ENCODE measurements around the gene PACRG. TPM values are rescaled to one million over a fixed set of nuclear protein-coding genes. Genes with fewer than 3 reads are reported as not detected.

Gene PACRG
- total RNA-seq, 1 experiment from 2014 or later: 0.26 TPM

- Histone ChIP-seq H4K91ac (ENCODE audit: insufficient read length, low read depth, low read length) (no peak overlapping the region), H3K4me1 (ENCODE audit: insufficient read depth, low read length) (no peaks in the 10 kb centered on the region; the same call in 1 of the 2 replicates), H3K23ac (ENCODE audit: insufficient read length, low read depth, low read length) (no peak overlapping the region), H3K18ac (ENCODE audit: insufficient read length, low read depth, low read length) (no peak overlapping the region), H4K20me1 (ENCODE audit: control insufficient read depth, insufficient read depth, insufficient read length) (no peaks in the 10 kb centered on the region), H3K79me1 (ENCODE audit: insufficient read depth, low read depth, low read length, poor library complexity, severe bottlenecking) (no peaks in the 10 kb centered on the region), H2BK120ac (ENCODE audit: low read depth, low read length, poor library complexity, severe bottlenecking) (no peak overlapping the region), H2AK5ac (ENCODE audit: insufficient read length, low read length) (no peak overlapping the region), H2BK12ac (ENCODE audit: insufficient read length, low read depth, low read length) (no peak overlapping the region), H2BK20ac (ENCODE audit: low read depth, low read length, poor library complexity, severe bottlenecking) (no peak overlapping the region), H3K4ac (ENCODE audit: low read depth, low read length) (no peak overlapping the region), H3K4me2 (ENCODE audit: insufficient read depth, insufficient read length, low read length) (no peak overlapping the region), H3T11ph (ENCODE audit: low read length) (no peak overlapping the region), H3K27me3 (ENCODE audit: insufficient read depth, low read length) (no peaks in the 10 kb centered on the region), H3K56ac (ENCODE audit: insufficient read length, low read depth, low read length) (no peak overlapping the region), H2BK15ac (ENCODE audit: low read depth, low read length) (no peak overlapping the region), H2BK5ac (ENCODE audit: insufficient read length, low read length) (no peak overlapping the region), H3K9ac (ENCODE audit: extremely low read depth, insufficient read length, low read length) (no peak overlapping the region), H3K23me2 (ENCODE audit: insufficient read length, low read depth, low read length, poor library complexity, severe bottlenecking) (no peaks in the 10 kb centered on the region), H3K27ac (ENCODE audit: insufficient read length, low read depth, low read length) (no peak overlapping the region), H3K14ac (ENCODE audit: insufficient read depth, low read length) (no peak overlapping the region), H4K5ac (ENCODE audit: insufficient read length, low read depth, low read length) (no peak overlapping the region), H3K9me3 (ENCODE audit: control insufficient read depth, low read depth, low read length) (no peaks in the 10 kb centered on the region), H2AFZ (ENCODE audit: low read length) (no peak overlapping the region), H3K79me2 (ENCODE audit: insufficient read depth, low read length) (no peaks in the 10 kb centered on the region), H4K8ac (replicated peaks; ENCODE audit: insufficient read length, low read depth, low read length) (no peak overlapping the region)
- no CpG with 5 or more reads among the region's 5 CpGs for WGBS (ENCODE audit: extremely low coverage, insufficient read length, low lambda C conversion rate)
- Mint-ChIP-seq H3K36me3 (ENCODE audit: insufficient read depth in 1 of 3, low read depth in 3 of 3) (0 out of 7 replicates have a peak, but pooled peaks cover 0 to 2% (median 0%) of the 10 kb centered on the region in 3 experiments), H3K4me3 (no peak overlapping the region), H3K4me1 (peaks cover 6 to 9% of the 10 kb centered on the region in 2 experiments; a peak in 3 of 4 replicates), H3K9me3 (no peaks in the 10 kb centered on the region; a peak in 1 of 5 replicates), H3K27me3 (ENCODE audit: low read depth) (no peaks in the 10 kb centered on the region), H3K27ac (no peak overlapping the region)
- TF ChIP-seq CTCF (conservative IDR thresholded peaks at IDR 0.05): no peak
- no peak for DNase-seq
Measured at GRCh38 chr6:163291622-163292021, 563.8 kb downstream of the PACRG start.
